Inferior parietal cortex (tissue), 1 donor: ENCODE measurements around the gene KIF5B.
"Not testable (repeated sequence)": the region's sequence is repeated elsewhere in the genome, so short reads cannot be mapped to it uniquely, and the experiment has no call there.

Experiments used
- DNase-seq: peaks from one replicate; pipeline ENCODE4 v3.0.0-alpha.2; 2016; ENCODE audit errors: extremely low spot score

The KIF5B gene

DNA sequence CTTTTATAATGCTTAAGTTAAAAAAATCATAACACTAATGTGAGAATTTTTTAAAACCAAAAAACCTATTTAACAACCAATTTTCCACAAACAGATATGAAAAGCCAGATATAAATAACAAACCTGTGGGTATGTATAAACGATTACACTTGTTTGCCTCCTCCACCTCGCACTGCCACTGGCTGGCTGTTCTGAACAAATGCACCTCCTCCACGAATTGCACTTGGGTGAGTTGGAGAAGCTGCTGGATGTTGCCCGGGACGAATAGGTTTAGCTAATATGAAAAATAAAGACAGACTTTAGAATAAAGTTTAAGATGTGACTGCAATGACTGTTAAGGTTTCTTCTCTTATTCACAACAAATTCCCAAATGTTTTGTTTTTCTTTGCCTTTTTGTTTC is 40.8 kb downstream of the KIF5B start:
- no peak for DNase-seq

DNA sequence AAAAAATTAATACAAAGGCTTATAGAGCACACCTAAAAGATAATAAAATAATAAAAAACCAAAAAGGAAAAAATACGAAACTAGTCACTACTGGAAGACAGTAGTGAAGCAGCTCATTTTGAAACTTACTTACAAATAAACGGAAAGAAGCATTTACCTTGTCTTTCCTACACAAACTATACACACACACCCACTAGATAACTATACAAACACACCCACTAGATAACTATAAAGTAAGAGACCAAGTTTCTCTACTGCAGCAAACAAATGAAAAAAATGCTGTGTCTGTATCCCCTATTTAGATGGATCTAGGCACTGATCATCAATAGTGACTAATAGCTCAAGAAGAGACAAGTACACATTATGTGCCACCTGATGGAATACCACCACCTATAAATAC is 49.2 kb downstream of the KIF5B start:
- no peak for DNase-seq

DNA sequence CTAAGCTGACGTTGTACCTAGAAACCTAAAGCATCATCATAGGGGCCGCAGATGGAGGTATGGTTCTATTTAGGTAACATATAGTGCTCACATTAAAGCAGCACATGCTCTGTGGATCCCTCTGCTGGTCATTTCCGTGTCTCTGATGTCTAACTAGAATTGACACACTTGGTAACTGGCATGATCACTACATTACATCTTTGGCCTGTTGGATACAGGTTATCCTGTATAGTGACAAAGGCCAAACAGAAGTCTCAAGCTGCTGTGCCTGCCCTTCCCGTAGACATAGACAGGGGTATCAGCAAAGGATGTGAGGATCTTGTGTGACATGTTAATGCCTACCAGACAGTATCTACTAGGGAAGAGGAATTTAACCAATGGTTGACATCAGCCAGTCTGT is 51.2 kb downstream of the KIF5B start:
- no peak for DNase-seq

DNA sequence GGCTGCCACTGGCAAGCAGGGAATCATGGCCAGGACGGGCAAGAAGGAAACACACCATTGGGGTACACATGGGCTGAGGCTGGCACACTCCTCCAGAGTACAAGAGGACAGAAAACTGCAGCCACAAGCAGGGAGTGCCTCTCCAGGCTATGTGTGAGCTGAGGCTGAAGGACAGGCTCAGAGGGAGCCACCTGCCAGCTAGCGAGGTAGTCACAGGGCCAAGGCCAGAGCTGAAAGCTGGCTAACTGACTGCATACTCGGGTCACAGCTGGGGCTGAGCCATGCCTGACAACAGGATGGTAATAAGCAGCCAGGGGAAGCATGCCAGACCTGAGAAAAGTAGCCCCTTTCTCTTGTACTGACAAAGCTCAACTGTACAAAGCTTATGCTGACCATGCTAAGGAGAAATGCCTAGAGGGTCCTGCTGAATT is 52.0 kb downstream of the KIF5B start:
- DNase-seq = no peak

- DNase-seq = no peak
These were observed 53.7 kb downstream of the KIF5B start for GRCh38 chr10:32002531-32002930.

DNA sequence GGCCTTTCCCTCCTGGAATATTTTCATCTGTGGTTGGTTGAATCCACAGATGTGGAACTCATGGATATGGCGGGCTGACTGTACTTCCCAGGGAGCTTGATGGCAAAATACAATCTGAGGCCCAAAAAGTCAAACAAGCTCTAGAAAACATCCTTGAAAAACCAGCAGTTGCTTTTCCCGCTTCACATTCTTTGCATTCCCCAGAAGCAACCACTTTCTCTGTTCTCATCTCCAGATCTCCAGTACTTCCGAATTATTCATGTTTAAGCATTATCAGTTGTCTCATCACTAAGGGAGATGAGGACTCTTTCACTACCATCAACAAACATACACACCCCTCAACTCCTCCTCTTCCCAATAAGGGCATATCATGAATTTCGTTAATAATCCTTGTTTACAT is 55.3 kb downstream of the KIF5B start:
- no peak for DNase-seq

DNA sequence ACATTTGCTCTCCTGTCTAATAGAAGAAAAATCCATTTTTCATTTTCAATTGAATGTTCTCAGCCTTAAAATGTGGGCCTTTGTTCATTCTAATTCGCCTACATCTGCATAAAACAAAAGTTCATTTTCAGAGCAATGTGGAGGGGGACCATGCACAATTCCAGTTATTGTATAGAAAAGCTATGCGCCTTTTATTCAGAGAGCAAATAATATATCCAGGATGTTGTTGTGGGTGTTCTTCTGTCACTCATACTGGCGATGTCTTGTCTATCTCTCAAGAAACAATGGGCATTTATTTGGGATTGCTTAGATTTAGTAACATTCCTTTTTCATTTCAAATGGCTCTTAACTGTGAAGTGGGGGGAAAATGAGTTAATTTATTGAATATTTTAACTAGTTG is 56.4 kb downstream of the KIF5B start:
- DNase-seq = no peak

DNA sequence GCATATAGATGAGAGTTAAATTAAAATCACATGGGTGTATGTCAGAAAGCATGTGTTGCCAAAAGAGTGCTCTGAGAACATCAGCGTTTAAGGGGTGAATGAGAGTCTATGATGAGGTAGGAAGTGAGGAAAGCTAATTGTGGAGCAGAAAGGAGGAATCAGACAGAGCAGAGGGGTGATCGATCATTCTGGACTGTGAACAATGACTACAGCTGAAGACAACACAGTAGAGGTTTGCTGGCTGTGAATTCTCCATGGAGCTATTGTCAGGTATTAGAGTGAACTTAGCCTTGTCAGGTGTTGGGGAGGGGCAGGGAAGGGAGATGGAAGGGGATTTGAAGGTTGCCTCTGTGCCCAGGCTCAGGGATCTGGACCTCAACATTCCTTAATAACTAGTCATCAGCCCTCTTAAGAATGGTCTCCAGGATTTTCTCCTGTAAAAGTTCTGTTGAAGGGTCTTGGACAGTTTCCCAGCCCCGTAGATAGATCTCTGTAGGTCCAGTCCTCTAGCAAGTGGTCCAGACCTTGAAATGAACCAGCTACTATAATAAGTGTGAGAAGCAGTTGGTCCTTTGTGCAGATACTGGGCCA is 57.1 kb downstream of the KIF5B start:
- DNase-seq = no peak

- no peak for DNase-seq
These were observed 61.3 kb downstream of the KIF5B start for GRCh38 chr10:31994926-31995325.

DNA sequence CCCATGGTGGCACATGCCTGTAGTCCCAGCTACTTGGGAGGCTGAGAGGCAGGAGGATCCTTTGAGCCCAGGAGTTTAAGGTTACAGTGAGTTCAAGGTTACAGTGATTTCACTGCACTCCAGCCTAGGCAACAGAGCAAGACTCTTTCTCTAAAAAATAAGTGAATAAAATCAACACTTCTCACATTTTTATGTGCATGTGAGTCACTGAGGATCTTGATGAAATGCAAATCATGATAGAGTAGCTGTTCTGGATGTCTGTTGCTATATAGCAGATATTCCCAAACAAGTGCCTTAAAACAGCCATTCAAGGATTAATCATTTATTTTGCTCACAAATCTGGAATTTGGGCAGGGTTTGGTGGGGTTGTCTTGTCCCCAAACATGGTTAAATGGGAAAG is 65.3 kb downstream of the KIF5B start:
- no peak for DNase-seq

GRCh38 chr10:31987786-31988185 is 68.4 kb downstream of the KIF5B start:
- DNase-seq = not testable (repeated sequence)

DNA sequence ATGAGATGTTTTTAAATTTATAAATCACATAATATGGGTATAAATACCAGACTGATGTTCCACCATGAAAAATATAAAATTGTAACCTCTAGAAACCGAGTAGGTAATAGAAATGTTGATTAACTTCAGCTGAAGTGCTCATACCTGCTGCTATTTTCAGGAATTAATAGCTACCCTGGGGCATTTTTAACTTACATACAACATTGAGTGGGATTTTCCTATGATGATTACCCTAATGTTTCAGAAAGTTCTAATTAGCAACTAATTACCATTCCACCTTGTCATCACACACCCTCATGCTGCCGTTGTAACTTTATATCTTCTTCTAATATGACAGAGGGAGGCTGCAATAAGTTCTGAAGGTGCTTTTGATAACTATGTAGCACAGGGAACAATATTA is 74.1 kb downstream of the KIF5B start:
- no peak for DNase-seq

GRCh38 chr10:31980471-31980870 is 75.8 kb downstream of the KIF5B start:
- DNase-seq = no peak

DNA sequence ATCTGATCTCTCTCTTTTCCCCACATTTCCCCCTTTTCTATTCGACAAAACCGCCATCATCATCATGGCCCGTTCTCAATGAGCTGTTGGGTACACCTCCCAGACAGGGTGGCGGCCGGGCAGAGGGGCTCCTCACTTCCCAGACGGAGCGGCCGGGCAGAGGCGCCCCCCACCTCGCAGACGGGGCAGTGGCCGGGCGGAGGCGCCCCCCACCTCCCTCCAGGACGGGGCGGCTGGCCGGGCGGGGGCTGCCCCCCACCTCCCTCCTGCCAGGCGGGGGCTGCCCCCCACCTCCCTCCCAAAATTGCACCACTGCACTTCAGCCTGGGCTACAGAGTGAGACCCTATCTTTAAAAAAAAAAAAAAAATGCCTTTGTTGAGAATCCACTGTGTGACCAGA is 77.2 kb downstream of the KIF5B start:
- DNase-seq = not testable (repeated sequence)

DNA sequence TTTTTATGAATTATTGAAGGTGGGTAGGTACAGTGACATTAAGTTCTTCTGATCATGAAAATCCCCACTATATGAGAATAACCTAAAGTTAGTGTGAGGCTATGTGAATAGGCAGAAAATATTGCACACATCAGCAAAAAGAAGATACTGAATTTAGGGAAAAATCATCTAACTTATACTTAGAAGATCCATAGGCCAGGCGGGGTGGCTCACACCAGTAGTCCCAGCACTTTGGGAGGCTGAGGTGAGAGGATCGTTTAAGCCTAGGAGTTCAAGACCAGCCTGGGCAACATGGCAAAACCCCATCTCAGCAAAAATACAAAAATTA is 78.1 kb downstream of the KIF5B start:
- DNase-seq = no peak

DNA sequence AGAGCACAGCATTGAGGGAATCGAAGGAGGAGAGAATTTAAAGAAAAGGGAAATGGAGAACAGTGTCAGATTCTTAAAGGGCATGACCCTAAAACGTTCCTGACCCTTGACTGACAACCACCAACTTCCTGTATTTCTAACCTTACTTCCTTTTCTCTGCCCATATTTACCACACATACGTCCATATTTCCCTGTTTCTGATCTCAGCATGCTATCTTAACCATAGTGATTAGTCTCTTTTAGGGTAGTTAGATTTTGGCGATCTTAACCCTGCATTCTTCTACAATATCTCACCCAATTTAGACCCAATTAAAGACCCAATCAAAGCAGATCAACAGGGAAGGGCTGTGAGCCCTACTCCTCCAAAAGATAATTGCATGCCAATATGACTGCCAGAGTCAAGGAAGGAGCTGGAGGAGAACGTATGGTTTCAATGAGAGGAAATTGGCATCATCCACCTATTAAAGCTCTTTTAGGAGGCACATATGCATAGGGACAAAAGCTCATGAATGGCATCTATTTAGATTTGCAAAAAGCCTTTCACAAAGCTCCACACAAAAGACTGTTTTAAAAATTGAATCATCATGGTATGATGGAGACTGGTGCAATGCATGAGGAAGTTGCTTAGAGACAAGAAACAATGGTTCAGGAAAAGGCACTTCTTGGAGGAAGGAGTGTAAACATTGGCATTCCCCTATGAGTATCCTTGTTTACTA is 78.6 kb downstream of the KIF5B start:
- peak; percentile 42 for DNase-seq

- no peak for DNase-seq
These were observed 81.0 kb downstream of the KIF5B start for GRCh38 chr10:31975157-31975765.

DNA sequence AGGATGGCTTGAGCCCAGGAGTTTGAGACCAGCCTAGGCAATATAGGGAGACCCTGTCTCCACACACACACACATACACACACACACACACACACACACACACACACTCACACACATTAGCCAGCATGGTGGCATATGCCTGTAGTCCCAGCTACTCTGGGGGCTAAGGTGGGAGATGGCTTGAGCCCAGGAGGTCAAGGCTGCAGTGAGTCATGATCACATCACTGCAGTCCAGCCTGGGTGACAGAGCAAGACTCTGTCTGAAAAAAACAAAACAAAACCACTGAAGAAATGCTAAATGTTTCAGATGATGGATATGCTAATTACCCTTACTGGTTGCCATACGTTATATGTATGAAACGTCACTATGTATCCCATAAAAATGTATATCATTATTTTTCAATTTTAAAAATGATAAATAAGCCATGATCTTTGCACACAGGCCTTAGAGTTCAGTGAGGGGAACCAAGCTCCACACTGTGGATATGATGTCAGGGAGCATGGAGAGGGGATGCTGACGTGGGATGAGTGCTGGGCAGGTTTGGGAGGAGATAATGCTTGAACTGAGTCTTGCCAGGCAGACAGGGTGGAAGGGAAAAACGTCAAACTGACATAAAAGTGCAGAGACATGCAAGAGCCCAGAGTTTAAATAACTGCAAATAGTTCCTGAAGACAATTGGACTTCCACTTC is 81.6 kb downstream of the KIF5B start:
- DNase-seq = no peak

GRCh38 chr10:31972519-31973041 is 83.6 kb downstream of the KIF5B start:
- DNase-seq = peak; percentile 40

DNA sequence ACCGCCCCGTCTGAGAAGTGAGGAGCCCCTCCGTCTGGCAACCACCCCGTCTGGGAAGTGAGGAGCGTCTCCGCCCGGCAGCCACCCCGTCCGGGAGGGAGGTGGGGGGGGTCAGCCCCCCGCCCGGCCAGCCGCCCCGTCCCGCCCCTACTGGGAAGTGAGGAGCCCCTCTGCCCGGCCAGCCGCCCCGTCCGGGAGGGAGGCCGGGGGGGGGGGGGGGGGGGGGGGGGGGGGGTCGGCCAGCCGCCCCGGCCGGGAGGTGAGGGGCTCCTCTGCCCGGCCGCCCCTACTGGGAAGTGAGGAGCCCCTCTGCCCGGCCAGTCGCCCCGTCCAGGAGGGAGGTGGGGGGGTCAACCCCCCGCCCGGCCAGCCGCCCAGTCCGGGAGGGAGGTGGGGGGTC is 86.4 kb downstream of the KIF5B start:
- not testable (repeated sequence) for DNase-seq

DNA sequence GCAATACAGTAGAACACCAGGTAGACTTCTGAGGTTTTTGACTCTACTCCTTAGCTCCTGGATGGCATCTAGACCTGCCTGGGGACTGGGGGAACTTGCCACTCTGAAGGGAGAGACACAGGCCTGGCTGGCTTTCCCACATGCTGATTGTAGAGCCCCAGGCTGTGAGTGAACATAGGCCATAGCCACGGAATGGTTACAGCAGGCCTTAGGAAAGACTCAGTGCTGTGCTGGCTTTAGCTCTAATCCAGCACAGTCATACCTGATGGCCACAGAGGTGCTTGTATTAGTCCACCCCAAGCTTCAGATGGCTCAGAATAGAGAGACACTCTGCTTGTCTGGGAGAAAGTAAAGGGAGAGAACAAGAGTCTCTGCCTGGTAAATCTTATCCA is 92.6 kb downstream of the KIF5B start:
- no peak for DNase-seq

GRCh38 chr10:31962826-31963588 is 93.2 kb downstream of the KIF5B start:
- DNase-seq = no peak
